ENCODE measurements around the gene PIEZO1.

PIEZO1 gene

GRCh38 chr16:88760424-88761142 is 24.4 kb downstream of the PIEZO1 start:
- Mint-ChIP-seq H3K9me3 (no peaks in the 10 kb centered on the region), H3K27ac (no peak overlapping the region), H3K4me3 (no peak overlapping the region), H3K4me1 (ENCODE audit: low read depth) (peaks cover 6% of the 10 kb centered on the region), H3K27me3 (no peaks in the 10 kb centered on the region), H3K36me3 (ENCODE audit: low read depth) (no peaks in the 10 kb centered on the region)

GRCh38 chr16:88759976-88760350 is 25.1 kb downstream of the PIEZO1 start:
- H3K9me3 Mint-ChIP-seq, result no peaks in the 10 kb centered on the region
- H3K36me3 Mint-ChIP-seq (ENCODE audit: low read depth), result no peaks in the 10 kb centered on the region
- H3K27ac Mint-ChIP-seq, result no peak overlapping the region
- no peak overlapping the region for H3K4me3 Mint-ChIP-seq
- peaks cover 6% of the 10 kb centered on the region for H3K4me1 Mint-ChIP-seq (ENCODE audit: low read depth)
- no peaks in the 10 kb centered on the region for H3K27me3 Mint-ChIP-seq

GRCh38 chr16:88759245-88759975 is 25.6 kb downstream of the PIEZO1 start:
- no peak overlapping the region for H3K27ac Mint-ChIP-seq
- no peak overlapping the region for H3K4me3 Mint-ChIP-seq
- H3K4me1 Mint-ChIP-seq (ENCODE audit: low read depth), result peaks cover 6% of the 10 kb centered on the region
- H3K27me3 Mint-ChIP-seq, result no peaks in the 10 kb centered on the region
- no peaks in the 10 kb centered on the region for H3K36me3 Mint-ChIP-seq (ENCODE audit: low read depth)
- H3K9me3 Mint-ChIP-seq, result no peaks in the 10 kb centered on the region

DNA sequence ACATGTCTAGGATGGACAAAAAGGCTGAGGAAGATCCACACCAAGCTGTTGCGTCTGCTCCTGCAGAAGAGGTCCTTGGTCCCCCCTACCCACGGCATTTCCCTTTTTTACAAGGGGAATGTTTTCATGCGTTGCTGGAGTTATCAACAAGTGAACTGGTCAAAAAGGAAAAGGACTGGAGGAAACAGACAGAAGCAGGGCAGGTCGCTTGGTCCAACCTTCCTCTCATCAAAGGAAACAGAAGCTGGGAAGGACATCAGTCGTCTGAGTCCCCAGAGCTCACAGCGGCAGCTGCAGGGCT is 26.1 kb downstream of the PIEZO1 start:
- no peak overlapping the region for H3K27ac Mint-ChIP-seq

DNA sequence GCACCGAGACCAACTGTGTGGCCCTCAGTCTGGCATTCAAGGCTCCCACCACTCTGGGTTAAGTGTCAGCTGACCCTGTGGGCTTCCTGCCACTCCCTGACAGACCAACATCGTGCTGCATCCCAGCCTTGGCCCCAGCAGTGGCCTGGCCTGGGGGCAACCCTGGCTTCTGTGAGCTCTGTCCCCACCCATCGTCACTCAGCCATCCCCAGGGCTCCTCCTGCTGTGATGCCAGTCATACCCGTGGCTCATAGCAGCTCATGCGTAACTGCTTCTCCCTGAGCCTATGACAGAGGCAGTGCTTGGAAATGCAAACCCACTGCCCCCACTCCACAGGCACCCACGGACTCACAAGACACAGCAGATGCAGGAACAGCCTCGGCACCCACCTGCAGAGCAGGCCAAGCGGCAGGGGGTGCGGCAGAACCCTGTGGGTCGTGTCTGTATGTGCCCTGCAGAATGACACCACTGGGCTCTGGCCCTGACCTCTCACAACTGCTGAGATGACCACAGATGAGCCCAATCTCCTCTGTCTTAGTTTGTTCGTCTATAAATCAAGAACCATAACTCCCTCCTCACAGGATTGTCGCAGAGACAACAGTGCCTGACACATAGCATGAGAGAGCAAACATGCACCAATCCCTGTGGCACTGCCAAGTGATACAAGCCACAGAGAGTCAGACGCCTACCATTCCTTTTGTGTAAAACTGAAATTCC is 26.6 kb downstream of the PIEZO1 start:
- Mint-ChIP-seq H3K36me3 (ENCODE audit: low read depth) (no peaks in the 10 kb centered on the region), H3K9me3 (no peaks in the 10 kb centered on the region), H3K27me3 (no peaks in the 10 kb centered on the region), H3K27ac (no peak overlapping the region), H3K4me3 (no peak overlapping the region), H3K4me1 (ENCODE audit: low read depth) (peaks cover 6% of the 10 kb centered on the region)

More for the DNA sequence above, 26.1 kb downstream of the PIEZO1 start:
- peaks cover 6% of the 10 kb centered on the region for H3K4me1 Mint-ChIP-seq (ENCODE audit: low read depth)
- no peak overlapping the region for H3K4me3 Mint-ChIP-seq
- no peaks in the 10 kb centered on the region for H3K9me3 Mint-ChIP-seq
- no peaks in the 10 kb centered on the region for H3K36me3 Mint-ChIP-seq (ENCODE audit: low read depth)
- no peaks in the 10 kb centered on the region for H3K27me3 Mint-ChIP-seq

DNA sequence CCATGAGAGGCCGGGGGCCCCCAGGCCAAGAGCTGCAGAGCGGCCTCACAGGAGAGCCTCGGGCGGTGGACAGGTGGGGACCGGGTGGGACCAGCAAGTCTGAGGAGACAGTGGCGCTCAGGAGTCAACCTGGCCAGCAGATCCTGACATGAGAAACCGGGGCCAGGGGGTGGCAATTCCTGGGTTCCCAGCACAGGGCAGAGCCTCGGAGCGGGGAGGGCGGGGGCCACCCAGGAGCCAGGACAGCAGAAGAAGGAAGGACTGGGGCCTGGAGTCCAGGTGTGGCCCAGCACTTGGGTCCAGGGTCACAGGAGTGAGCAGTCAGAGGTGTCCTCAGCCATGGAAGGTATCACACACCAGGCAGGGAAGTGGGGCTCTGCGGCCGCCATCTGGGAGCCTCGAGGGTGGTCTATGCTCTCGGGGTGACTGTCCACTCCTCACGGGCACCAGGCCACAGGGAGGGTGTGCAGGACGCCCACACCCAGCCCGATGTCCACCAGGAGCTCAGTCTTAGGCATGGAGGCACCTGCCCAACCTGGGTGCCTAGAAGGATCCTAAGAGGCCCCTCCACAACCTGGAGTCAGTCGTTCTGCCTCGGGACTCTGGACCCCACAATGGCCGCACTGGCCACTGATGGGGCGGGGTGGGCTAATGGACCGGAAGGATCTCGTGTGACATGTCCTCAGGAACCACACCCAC is 29.1 kb downstream of the PIEZO1 start:
- Mint-ChIP-seq H3K4me1 (ENCODE audit: low read depth) (peaks cover 6% of the 10 kb centered on the region), H3K36me3 (ENCODE audit: low read depth) (peaks cover 4% of the 10 kb centered on the region), H3K4me3 (no peak overlapping the region), H3K9me3 (no peaks in the 10 kb centered on the region), H3K27me3 (no peaks in the 10 kb centered on the region), H3K27ac (no peak overlapping the region)

DNA sequence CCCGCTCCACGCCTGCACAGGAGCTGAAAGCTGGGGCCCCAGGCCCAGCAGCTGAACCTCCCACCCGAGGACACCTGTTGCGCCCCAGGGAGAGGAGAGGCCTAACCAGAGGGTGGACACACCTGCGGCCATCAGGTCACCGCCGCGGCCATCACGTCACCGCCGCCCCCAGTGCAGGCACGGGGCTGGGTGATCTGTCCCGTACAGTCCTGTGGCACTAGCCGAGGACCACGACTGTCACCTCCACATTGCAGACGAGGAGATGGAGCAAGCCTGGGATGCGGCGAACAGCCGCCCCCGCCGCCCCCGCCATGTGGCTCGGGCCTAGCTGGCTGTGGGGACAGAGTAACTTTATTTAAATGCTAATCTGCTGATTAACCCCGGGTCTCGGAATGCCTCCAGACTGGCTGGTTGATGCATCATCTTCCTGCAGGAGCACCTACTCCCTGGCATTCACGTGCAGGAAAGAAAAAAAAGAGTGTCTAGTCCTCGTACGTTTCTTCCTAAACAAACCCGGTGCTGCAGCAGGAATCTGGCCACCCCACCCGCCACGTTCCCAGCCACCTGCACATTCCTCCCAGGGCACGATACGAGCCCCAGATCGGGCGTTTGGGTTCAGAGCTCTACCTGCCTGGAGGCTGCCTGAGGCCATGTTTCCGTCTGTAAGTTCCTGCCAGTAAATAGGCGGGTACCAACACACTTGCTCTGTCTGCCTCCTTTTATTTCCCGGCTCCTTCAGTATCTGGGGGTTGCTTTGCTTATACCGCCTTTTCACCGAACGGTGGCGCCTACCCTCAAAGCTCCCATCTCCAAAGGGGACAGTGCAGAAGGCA is 29.9 kb downstream of the PIEZO1 start:
- H3K4me3 Mint-ChIP-seq, result no peak overlapping the region
- no peaks in the 10 kb centered on the region for H3K27me3 Mint-ChIP-seq
- H3K9me3 Mint-ChIP-seq, result no peaks in the 10 kb centered on the region
- peaks cover 4% of the 10 kb centered on the region for H3K36me3 Mint-ChIP-seq (ENCODE audit: low read depth)
- H3K4me1 Mint-ChIP-seq (ENCODE audit: low read depth), result peaks cover 6% of the 10 kb centered on the region
- H3K27ac Mint-ChIP-seq, result no peak overlapping the region

- Mint-ChIP-seq H3K27me3 (no peaks in the 10 kb centered on the region), H3K4me1 (ENCODE audit: low read depth) (peaks cover 6% of the 10 kb centered on the region), H3K9me3 (no peaks in the 10 kb centered on the region), H3K36me3 (ENCODE audit: low read depth) (peaks cover 4% of the 10 kb centered on the region), H3K4me3 (no peak overlapping the region), H3K27ac (no peak overlapping the region)
Measured at GRCh38 chr16:88754109-88754911, 30.7 kb downstream of the PIEZO1 start.

GRCh38 chr16:88753602-88754001 is 31.4 kb downstream of the PIEZO1 start:
- Mint-ChIP-seq H3K27ac (peak overlapping the region; percentile 40), H3K36me3 (ENCODE audit: low read depth) (peaks cover 4% of the 10 kb centered on the region), H3K4me3 (no peak overlapping the region), H3K4me1 (ENCODE audit: low read depth) (peaks cover 2% of the 10 kb centered on the region), H3K27me3 (no peaks in the 10 kb centered on the region), H3K9me3 (no peaks in the 10 kb centered on the region)

- Mint-ChIP-seq H3K27me3 (no peaks in the 10 kb centered on the region), H3K4me1 (ENCODE audit: low read depth) (peaks cover under 1% of the 10 kb centered on the region), H3K36me3 (ENCODE audit: low read depth) (peaks cover 4% of the 10 kb centered on the region), H3K4me3 (no peak overlapping the region), H3K9me3 (no peaks in the 10 kb centered on the region), H3K27ac (no peak overlapping the region)
Measured at GRCh38 chr16:88753191-88753590, 31.8 kb downstream of the PIEZO1 start.

GRCh38 chr16:88752386-88753002 is 32.5 kb downstream of the PIEZO1 start:
- Mint-ChIP-seq H3K4me3 (no peak overlapping the region), H3K4me1 (ENCODE audit: low read depth) (peaks cover 4% of the 10 kb centered on the region), H3K36me3 (ENCODE audit: low read depth) (peaks cover 4% of the 10 kb centered on the region), H3K27ac (no peak overlapping the region), H3K27me3 (no peaks in the 10 kb centered on the region), H3K9me3 (no peaks in the 10 kb centered on the region)

DNA sequence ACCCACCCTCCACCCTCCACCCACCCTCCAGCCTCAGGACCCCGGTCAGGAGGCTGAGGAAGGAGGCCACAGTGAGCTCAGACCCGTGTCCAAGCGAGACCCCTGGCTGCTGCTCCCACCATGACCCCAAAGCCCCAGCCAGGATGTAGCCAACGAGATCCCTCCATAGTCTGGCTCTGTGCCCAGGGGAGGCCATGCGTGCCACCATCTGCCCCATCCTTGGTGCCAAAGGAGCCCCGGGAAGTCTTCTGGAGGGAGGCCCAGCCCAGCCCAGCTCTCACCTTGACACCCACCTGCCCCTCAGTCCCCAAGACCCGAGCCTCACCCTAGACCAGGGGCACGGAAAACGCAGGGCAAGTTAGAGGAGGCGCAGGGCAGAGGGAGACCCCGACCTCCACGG is 34.2 kb downstream of the PIEZO1 start:
- H3K9me3 Mint-ChIP-seq, result no peaks in the 10 kb centered on the region
- H3K27me3 Mint-ChIP-seq, result no peaks in the 10 kb centered on the region
- peaks cover 4% of the 10 kb centered on the region for H3K36me3 Mint-ChIP-seq (ENCODE audit: low read depth)
- no peak overlapping the region for H3K27ac Mint-ChIP-seq
- H3K4me1 Mint-ChIP-seq (ENCODE audit: low read depth), result peaks cover 13% of the 10 kb centered on the region
- H3K4me3 Mint-ChIP-seq, result no peak overlapping the region

GRCh38 chr16:88749358-88749757 is 35.7 kb downstream of the PIEZO1 start:
- no peaks in the 10 kb centered on the region for H3K9me3 Mint-ChIP-seq
- no peak overlapping the region for H3K4me3 Mint-ChIP-seq
- H3K27ac Mint-ChIP-seq, result no peak overlapping the region
- peaks cover 25% of the 10 kb centered on the region for H3K4me1 Mint-ChIP-seq (ENCODE audit: low read depth)
- peaks cover 4% of the 10 kb centered on the region for H3K36me3 Mint-ChIP-seq (ENCODE audit: low read depth)
- H3K27me3 Mint-ChIP-seq, result no peaks in the 10 kb centered on the region
